Stimulated activated CD8-positive, alpha-beta memory T cell treated with anti-CD3 and anti-CD28 coated beads, Interleukin-15, amount 100 ng/mL, for 1 hour (primary cell): ENCODE data around the gene GDA.
"Not testable (repeated sequence)": the region's sequence is repeated elsewhere in the genome, so short reads cannot be mapped to it uniquely, and the experiment has no call there.

Source experiments
- DNase-seq: peaks from one replicate; pipeline ENCODE4 v3.0.0-alpha.2; 2020; ENCODE audit warnings: low read depth

GDA gene

DNA sequence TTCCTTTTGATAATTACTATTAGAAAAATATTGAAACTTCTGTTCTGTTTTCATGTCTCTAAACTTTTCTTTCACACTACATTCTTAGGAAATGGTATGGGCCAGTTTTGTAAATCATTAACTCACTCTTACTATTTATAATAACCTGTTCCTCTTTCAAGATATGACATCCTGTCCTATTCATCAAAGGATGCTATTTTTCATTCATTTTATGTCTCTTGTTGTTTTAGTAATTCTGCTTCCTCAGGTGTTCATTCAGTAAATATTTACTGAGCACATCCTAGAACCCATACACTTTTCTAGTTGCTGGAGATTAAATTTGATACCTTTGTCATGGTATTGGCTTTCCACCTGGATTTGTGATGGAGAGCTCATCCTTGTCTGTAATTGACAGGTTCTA, 58.0 kb downstream of the GDA start:
- DNase-seq = no peak

DNA sequence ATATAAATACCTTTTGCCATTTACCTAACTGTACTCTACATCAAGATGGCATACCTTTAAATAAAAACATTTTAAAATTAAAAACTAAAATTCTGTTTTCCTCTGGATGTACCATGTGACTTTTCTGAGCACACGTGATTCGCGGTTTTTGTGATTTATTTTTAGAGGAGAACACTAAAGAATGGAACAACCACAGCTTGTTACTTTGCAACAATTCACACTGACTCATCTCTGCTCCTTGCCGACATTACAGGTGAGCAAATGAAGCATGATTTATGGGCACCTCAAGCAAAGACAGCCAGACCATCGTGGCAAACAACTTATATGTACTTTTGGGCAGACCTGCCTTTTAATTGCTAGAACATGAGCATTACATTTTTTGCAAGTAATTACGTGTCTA, 61.3 kb downstream of the GDA start:
- DNase-seq = no peak

DNA sequence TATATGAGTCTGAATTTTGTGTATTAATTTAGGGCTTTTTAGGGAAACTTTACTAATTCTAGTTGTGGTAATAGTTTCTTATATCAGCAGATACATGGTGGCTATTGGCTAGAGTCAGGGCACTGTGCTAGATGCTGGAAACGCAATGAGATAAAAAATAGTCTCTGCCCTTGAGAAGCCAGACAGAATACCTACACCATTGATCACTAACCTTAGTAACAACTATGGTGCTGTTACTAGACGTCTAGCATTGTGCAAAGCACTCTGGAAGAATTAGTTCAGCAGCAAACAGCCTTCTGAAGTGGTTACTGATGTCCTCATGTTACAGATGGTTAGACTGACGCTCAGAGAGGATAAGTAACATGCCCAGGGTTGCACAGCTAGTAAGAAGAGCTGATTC, 61.8 kb downstream of the GDA start:
- DNase-seq = no peak

DNA sequence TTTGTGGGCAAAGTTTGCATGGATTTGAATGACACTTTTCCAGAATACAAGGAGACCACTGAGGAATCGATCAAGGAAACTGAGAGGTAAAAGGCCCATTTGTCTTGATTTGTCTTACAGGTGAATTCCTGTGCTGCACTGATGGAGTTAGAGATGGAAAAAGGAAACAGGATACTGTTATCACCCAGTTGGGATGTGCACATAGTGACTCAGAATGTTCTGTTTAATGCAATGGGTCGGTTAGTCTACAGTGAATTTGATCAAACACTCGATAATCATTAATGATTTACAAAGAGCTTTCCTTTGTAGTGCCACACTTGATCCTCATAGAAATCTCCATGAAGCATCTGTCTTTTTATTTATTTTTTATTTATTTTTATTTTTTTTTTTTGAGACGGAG, 64.7 kb downstream of the GDA start:
- no peak for DNase-seq

DNA sequence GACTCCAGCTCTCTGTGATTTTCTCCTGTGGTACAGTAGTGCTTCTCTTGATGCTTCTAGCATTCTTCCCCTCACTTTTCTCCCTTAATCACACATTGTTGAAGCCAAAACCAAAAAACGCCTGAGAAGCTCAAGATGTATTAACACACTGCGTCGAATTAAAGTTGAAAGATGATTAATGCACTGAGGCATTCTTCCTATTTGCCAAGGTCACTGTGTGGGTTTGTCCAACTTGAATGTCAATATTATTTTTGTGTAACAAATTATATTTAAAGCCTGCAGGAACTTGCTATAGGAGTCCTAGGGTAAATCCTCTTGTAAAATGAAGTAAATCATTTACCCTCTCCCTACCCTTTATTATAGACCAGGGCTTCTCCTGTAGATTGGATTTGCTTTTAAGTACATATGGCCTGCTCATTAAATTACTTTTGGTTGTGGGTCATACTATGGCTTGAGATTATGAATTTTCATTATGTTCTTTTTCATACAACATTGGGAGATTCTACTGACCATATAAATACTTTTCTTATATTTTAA, 68.1 kb downstream of the GDA start:
- no peak for DNase-seq

DNA sequence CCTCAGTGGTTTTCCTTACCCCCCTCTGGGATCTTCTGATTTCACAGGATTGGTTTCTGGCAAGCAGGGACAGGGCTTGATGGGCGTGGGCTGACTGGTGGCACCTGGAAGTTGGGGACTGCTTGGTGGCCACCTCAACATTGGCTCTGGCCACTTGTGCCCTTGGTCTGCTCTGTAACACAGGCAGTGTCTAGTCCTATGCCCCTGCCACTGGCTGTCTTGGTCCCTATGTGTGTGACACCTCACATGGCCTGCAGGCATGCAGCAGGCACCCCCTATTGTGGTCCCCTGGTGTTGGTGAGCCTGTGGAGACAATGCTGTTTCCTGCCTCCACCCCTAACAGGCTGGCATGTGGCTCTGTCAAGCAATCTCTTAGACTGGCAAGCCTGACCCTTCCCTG, 71.3 kb downstream of the GDA start:
- no peak for DNase-seq

DNA sequence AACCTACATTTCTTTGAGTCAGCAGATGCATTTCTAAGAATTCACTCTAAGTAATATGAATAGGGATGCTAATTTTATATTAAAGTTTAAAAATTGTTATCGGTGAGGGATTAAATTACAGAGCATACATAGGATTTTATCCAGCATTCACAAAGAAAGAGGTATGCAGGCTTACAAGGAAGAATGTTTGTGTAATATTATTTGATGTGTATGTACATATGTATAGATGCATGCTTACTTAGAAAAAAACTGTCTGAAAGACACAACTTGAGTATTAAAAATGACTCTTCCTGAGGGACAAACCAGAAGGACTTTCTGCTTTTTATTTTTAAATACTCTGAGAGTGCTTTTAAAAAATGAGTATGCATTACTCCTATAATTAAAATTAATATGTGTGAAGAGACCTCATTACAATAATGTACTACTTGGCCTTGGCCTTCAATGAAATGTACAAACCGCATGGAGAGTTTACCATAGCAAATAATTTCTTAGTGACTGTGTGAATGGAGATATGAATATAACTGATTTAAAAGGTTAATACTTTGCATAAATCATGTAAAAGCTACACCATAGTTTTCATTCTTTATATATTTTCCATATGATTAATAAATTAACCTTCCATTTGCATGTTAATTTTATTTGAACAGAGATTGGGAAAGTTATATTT, 77.0 kb downstream of the GDA start:
- DNase-seq = no peak

DNA sequence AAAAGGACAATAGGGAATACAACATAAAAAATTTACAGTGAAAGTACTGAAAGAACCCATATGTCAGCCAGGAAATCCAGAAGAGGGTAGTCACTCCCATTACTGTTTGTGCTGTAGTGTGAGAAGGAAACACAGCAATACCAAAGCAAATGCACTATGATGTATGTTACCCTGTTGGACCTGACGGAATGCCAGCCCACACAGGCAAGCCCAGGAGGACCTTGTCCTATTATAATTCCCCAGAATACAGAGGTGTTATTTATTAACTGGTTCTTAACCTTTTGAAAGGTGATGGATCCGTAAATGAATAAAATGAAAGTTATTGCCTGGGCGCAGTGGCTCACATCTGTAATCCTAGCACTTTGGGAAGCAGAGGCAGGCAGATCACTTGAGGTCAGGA, 79.0 kb downstream of the GDA start:
- DNase-seq = no peak

DNA sequence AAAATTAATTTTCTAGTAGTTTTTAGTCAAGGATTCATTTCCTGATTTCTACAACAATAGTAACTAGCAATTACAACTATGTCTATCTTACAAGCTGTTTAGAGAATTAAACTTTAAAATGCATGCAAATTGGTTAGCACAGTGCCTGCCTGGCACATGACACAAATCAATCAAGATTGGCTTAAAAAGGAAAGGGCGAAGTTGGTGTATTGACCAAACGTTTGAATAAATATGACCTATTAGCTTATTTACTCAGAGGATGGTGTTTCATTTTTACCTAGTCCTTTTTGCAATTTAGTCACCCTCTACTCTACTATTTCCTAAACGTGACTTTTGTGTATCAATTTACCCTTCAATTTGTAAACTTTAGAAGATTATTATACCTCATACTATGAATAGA, 83.5 kb downstream of the GDA start:
- DNase-seq = no peak

DNA sequence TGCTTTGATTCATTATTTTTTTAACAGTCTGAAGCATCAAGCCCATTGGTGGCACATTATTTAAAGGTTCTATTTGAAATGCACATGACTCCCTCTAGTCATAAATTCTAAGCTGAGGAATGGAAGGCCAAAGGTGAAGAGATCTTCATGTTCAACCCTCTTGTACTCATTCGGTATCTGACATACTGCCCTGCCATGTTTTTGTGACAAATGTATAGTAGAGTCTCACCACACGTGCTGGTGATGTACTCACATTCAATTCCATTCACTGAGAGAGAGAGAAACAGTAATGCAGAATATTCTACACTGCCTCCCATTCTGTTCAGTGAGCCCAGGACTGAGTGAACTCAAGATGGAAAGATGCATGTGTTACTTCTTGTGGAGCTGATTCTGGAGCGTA, 98.3 kb downstream of the GDA start:
- DNase-seq = no peak

DNA sequence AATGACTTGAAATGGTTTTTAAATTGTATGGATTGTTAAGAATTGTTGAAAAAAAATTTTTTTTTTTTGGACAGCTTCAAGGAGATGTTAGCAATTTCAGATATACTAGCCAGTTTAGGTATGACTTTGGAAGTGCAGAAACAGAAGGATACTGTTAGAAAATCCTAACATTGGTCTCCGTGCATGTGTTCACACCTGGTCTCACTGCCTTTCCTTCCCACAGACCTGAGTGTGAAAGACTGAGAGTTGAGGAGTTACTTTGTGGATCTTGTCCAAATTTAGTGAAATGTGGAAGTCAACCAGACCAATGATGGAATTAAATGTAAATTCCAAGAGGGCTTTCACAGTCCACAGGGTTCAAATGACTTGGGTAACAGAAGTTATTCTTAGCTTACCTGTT, 102.3 kb downstream of the GDA start:
- DNase-seq = no peak

DNA sequence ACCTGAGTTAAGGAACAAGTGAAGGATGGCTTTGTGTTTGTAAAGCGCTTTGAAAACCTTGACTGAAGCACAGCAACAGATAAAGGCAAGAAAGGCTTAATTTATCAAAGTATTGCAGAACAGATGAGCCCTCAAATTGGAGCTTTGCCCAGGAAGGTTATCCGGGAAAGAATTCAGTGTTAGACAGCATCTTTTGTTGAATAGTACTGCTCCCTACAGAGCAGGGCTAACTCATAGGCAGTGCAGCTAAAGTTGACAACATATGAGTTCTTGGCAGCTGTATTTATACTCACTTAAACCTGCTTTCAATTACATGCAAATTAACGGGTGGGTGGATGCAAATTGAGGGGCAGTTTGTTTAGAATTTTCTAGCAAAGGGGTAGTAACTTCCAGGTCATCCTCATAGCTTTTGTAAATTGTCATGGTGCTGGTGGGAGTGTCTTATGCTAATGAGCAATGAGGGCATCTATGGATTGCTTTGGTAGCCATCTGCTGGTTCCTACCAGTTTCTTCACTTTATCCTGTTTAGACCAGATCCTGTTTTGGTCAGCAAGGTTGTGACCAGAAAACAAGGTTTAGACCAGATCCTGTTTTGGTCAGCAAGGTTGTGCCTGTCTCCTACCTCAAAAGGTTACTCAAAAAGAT, 105.8 kb downstream of the GDA start:
- DNase-seq = no peak

DNA sequence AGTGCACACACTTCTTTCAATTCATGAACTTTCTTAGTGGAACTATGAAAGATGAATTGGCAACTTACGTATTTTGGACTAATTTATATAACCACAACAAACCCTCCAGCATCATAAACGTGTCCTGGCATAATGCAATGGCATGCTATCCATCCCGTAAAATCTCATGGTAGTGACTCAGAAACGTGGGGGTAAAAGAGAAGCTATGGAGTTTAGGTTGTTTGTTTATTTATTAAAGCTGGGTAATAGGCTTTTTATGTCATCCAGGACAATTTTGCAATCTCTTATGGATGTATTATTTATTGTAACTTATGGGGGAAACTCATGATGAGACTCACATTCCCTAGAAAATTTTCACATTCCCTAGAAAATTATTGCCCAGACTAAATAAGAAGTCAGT, 106.3 kb downstream of the GDA start:
- DNase-seq = no peak

DNA sequence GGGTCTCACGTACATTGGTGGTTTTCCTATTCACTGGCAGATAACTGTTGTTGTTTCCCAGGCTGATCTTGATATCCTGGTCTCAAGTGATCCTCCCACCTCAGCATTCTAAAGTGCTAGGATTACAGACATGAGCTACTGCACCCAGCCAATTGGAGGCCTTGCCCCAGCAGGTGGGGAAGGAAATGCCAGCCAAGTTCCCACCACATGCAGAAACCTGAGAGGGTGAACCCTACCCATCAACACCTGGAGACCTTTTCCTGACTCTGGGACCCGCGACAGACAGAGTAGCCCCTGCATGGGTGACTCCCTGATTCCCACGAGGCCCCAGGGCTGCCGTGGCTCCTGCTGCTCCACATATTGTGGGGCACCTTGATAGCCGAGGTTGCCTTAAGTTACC, 107.7 kb downstream of the GDA start:
- no peak for DNase-seq

DNA sequence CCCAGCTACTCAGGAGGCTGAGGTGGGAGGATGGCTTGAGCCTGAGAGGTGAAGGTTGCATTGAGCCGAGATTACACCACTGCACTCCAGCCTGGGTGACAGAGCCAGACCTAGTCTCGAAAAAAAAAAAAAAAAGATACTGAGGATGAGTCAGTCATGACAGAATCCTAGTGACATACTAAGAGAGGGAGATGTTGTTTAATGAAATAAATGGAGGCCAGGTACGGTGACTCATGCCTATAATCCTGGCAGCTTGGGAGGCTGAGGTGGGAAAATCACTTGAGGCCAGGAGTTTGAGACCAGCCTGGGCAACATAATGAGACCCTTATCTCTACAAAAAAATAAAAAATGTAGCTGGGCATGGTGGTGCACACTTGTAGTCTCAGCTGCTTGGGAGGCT, 108.6 kb downstream of the GDA start:
- DNase-seq = no peak

DNA sequence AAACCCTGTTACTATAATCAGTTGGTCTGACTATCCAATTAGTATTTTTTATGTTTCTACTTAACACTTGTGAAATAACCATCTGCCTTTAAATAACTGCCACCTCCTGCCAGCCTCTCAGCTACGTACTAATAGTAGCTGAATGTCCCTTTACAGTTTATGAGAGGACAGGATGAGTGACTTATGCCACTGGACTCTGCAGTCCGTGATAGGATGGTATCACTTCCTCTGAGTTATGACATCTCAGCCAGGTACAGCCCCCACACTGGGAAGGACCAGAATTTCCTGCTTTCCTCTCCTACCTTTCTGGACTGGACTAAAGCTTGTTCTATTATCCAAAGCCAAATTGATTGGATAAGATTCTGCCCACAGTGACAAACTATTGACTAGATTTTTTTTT, 112.8 kb downstream of the GDA start:
- no peak for DNase-seq

DNA sequence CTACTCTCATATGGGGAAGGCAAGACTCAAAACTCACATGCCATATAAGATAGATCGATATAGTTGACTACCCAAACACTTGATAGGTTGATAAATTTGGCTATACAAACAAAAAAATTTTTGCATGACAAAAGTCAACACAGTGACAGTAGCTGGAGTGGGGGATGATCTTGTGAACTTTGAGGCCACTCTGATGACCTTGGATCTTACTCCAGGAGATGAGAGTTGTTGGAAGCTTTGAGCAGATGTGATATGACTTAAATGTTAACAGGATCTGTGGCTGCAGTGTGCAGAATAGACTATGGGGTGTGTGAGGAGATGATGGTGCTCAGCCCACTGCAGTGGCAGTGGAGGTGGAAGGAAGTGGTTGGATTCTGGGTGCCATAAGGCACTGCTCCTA, 114.3 kb downstream of the GDA start:
- DNase-seq = no peak

DNA sequence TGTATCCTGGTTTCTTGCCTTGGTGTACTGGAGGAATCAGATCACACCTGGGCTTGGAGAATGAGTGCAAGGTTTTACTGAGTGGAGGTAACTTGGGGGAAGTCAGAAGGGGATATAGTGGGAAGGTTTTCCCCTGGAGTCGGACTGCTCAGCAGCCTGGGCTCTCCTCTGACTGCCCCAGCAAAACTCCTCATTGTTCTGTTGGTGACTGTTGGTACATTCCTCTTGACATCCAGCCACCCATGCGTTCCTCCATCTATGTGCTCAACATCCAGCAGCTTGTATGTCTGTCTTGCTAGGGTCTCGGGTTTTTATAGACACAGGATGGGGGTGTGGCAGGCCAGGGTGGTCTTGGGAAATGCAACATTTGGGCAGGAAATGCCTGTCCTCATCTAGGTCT, 119.7 kb downstream of the GDA start:
- no peak for DNase-seq

DNA sequence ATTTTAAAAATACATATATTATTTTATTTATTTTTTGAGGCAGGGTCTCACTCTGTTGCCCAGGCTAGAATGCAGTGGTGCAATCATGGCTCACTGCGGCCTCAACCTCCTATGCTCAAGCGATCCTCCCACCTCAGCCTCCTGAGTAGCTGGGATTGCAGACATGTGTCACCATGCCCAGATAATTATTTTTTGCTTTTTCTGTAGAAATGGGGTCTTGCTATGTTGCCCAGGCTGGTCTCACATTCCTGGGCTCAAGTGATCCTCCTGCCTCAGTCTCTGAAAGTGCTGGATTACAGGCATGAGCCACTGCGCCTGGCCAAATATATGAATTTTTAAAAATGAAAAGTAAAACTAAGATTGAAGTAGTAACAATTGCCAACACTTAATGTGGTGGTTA, 121.1 kb downstream of the GDA start:
- not testable (repeated sequence) for DNase-seq

DNA sequence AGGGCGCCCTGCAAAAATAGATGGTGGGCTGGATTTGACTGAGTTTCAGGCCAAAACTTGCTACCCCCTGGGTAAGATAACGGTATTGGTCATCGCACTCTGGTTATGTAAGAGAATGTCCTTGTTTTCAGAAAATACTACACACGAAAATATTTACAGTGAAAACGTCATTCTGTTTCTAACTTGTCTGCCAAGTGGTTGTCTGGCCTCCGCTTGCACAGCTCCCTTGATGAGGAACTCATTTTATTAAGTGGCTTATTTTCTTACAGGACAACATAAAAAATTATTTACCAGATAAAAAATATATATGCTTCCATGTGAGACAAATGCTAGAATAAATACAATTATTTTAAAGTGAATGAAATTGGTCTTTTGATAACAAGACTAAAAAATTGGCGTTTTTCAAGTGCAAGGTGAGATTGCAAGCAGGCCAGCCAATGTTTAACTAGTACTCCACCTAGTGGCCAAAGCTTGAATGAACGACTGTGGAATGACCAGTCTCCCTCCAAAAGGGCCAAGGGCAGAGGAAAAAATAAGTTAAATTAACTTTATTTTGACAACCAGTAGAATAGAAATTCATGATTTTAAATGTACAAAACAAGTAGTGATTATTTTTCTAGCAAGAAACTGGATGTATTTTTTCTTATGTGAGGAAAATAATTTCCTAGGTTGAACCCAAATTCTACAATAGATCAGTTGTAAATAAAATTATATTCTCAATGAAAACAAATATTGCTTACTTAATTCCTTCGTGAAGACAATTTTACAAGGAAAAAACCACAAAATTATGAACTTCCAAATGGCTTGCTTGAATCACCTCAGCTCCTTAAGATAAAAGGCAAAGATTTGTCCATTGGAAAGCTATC, 122.6 kb downstream of the GDA start:
- DNase-seq = peak; percentile 20

DNA sequence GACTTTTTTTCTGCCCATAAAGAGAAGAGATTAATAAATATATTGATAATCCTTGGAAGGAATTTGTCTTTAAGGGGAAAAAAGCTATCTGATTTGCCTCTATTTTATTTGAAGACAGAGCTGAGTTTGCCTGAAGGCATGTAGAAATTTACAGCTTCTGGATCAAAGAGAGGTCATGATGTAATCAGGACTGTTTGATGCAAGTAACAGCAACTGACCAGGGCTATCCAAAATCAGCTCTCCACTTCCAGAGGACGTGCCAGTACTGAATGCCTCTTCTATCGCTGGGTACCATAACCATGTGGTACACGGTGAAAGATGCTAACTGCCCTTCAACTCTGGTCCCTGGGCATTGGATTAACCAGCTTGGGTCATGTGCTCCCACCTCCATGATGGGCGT, 125.2 kb downstream of the GDA start:
- no peak for DNase-seq

DNA sequence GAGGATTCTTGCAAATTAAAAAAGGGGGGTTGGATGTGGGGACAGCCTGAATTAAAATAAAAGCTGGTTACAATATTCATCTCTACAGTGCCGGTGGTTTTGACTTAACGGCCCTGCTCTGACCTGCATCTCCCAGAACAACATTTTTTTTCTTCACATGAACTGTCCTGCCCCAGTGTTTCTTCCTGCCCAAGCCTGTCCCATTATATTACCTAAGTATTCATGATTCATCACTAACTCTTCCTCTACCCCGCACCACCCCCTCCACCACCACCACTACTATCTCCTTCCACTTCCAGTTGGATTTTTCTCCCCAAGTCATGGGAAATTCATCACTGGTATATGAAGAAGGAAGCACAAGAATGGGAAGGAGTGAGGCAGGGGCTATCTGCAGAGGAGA, 125.7 kb downstream of the GDA start:
- DNase-seq = no peak

DNA sequence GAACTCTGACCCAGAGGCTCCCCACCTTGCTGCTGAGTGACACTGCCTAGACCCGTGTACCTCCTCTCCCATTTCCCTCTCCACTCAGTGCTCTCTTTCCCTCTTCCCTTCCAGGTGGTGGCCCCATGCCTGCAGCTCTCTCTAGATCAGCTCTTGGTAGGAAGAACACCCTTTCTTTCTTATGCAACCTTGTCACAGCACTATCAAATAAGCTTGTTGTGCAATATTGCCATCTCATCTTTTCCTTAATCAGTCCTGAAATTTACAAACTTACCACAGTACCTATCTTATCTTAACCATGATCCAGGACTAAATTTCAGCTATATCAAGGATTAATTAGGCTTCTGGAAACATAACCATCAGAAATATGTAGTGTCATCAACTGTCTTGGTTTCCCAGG, 127.2 kb downstream of the GDA start:
- DNase-seq = no peak
